ENCODE measurements around the gene GALNT16.

GALNT16 gene

GRCh38 chr14:69318901-69319475, 59.0 kb downstream of the GALNT16 start:
- DNase-seq: no peak

- no peak for DNase-seq
Observed at GRCh38 chr14:69319911-69320310, 60.0 kb downstream of the GALNT16 start.

GRCh38 chr14:69320581-69321365, 60.8 kb downstream of the GALNT16 start:
- DNase-seq: no peak

DNA sequence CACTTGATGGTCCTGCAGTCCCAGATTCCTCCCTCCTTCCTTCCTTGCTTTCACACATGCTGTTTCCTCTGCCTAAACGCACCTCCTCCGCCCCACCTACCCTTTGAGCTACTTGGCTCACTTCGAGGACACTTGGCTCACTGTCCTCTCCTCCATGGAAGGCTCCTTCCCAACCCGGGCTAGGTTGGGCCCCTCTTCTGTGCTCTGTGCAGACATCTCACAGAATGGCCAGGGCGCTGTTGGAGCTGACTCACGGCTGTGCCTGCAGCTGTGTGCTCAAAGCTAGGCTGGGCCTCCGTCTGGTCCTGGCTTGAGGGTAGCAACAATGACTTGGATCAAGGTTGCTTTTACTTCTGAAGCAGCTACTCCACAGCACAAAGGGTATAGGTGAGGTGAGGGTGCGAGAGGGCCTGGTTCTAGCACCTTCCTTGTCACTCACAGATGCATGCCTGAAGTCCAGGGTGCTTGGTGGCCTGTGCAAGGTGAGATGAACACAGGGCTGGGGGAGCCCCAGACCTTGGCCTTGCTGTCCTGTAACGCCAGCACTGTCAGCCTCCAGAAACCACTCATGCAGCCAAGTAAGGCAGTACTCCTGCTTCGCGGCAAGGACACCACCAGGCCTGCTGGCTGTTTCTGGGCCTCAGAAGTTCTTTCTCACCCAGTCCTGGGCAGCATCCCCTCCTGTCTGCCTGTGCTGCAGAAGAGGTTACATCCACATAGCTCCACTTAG, 61.8 kb downstream of the GALNT16 start:
- DNase-seq: no peak

- no peak for DNase-seq
Observed at GRCh38 chr14:69323266-69323998, 63.5 kb downstream of the GALNT16 start.

GRCh38 chr14:69323999-69324282, 64.0 kb downstream of the GALNT16 start:
- no peak for DNase-seq

DNA sequence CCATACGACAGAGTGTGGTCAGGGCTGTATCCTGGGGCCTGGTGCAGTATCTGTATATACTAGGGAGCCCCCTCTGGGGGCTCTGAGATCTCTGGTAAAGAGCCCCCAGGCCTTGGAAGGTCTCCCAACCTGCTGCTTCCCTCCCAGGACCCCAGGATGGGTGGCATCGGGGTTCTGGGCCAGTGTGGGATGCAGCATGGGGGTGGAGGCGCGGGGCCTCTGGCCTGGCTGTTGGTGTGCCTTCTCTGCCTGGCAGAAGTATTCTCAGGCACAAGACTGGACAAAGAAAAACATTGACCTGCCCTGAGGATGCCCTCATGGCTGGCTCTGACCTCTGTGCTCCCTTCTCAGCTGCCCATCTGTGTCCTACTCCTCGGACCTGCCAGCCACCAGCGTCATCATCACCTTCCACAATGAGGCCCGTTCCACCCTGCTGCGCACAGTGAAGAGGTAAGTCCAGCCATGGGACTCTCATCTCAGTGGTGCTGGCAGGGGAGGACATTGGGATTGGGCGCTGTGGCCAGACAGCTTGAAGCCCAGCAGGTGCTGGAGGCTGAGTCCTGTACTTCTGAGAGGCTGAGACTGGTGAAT, 64.5 kb downstream of the GALNT16 start:
- no peak for DNase-seq

DNA sequence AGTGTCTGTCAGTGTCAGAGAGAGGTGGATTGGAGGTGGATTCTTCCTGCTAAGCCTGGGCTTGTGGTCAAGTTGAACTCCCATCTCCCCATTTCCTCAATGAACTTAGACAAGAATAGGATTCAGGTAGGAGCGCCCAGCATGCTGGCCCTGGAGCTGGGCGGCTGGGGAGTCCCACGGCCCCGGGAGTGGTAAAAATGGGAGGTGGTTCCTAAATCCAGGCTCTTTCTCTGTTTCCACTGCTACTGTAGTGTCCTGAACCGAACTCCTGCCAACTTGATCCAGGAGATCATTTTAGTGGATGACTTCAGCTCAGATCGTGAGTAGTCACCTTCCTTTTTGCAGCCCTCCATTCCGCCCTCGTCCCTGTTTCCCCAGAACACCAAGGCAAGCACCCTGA, 65.1 kb downstream of the GALNT16 start:
- no peak for DNase-seq

- DNase-seq: no peak
Observed at GRCh38 chr14:69325646-69326265, 65.8 kb downstream of the GALNT16 start.

GRCh38 chr14:69326611-69327010, 66.7 kb downstream of the GALNT16 start:
- DNase-seq: no peak

GRCh38 chr14:69327507-69327906, 67.5 kb downstream of the GALNT16 start:
- no peak for DNase-seq

DNA sequence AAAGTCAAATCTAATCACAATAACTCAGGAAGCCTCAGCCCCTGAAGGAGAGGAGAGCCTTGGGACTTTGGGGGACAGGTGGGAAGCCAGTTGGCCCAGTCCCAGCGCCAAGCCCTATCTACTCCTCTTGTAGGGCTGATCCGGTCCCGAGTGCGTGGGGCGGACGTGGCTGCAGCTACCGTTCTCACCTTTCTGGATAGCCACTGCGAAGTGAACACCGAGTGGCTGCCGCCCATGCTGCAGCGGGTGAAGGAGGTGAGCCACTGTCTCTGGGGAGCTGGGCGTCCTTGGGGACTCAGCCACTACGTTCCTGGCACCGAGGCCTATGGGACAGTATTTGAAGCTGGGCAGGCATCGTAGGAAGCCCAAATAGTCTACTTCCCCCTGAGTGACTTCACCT, 68.4 kb downstream of the GALNT16 start:
- DNase-seq: no peak

DNA sequence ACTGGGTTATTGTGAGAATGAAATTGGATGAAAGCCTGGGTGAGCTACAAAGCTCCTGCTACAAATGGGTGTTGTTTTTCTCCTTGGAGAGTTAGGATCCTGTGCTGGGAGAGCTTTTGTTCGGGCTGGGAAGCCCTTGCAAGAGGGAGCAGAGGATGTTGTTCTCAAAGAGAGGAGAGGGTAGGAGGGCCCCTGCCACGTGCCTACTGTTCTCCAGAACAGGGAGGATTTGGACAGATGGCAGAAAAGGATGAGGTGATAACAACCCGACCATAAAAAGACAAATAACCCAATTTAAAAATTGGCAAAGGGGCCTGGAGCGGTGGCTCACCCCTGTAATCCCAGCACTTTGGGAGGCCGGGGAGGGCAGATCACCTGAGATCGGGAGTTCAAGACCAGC, 68.8 kb downstream of the GALNT16 start:
- DNase-seq: no peak

DNA sequence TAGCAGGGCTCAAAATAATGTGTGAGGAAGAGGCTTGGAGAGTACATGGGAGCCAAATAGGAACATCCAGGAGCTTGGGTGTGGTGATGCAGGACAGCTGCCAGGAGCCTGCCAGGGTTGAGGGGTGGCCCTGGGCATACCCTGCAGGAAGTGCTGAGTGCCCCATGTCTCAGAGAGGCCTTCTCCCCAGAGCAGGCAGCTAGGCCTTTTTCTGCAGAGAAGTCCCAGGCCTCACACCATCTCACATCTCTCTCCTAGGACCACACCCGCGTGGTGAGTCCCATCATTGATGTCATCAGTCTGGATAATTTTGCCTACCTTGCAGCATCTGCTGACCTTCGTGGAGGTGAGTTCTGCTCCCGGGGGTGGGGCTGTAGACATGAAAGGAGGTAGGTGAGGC, 71.2 kb downstream of the GALNT16 start:
- no peak for DNase-seq

DNA sequence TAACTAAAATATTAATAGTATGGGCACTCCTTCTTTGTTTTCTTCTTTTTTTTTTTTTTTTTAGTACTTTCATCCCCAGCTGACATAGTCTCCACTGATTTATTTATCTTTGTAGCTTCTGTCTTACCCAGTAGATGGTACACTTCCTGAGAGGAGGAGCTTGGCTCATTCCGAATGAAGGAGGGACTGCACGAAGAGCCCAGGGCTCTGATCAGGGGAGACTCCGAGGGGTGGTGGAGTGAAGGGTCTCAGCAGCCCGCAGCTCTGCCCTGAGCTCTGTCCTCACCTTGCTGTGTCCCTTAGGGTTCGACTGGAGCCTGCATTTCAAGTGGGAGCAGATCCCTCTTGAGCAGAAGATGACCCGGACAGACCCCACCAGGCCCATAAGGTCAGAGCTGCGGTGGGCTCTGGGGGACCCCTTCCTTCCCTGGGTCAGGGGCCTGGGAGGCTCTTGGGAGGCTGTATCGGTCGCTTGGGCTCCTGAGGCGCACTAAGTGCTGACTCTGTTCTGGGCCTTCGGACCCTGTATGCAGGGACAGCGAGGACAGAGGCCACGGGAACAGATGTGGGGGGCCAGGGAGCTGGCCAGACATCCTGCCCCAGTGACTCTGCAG, 72.9 kb downstream of the GALNT16 start:
- DNase-seq: no peak

DNA sequence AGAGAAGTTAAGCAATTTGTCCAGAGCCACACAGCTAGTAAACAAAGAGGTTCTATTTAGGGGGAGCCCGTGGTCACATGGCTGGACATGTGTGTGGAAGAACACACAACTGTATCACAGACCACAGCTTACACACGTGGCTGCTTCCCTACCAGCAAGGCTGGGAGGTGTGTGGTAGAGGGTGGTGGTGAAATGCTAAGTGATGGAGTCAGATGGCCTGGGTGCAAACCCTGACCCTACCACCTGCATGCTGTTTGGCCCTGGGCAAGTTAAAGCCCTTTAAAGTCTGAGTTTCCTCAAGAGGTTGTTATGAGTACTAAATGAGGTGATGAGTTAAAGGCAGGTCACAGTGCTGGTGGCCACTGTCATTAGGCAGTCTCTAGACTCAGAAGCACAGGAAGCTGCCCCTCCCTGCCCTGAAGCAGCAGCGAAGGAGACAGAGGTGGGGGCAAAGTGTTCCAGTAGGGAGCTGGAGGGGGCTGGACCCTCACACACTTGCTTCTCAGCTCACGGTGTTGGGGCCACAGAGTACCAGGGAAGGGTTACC, 73.9 kb downstream of the GALNT16 start:
- DNase-seq: no peak

DNA sequence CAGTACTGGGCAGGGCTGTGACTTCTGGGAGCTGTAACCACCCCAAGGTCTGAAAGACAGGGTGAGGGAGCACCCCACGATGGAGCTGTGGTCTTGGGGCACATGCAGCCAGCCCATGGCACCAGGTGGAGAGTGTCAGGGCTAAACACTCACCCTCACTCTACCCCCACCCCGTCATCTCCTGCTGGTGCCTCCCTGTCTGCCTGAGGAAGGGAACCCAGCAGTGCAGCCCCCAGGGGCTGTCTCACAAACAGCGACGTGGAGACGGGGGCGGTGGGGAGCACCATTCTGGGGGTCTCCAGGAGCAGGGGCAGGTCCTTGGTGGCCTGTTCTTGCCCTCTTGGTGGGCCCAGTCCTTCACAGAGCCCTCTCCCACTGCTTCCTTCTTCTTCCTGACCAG, 74.6 kb downstream of the GALNT16 start:
- DNase-seq: no peak

GRCh38 chr14:69335371-69335771, 75.4 kb downstream of the GALNT16 start:
- DNase-seq: no peak

DNA sequence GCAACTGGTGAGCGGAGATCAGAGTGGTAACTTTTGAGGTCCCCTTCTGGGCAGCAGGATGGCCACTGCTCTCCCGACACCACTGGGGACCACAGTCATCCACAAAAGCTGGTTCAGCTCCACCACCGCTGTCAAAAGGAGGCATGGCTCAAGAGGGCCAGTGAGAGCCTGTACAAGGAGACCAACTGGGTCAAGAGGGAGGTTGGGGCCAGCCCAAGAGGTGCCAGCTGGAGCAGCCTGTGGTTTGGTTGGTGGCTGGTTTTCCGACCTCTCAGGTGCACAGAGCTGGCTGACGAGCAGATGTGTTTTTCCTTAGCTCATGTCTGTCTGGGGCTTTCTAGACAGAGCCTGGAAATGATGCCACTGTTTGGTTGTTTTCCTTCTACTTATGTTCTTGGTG, 78.0 kb downstream of the GALNT16 start:
- DNase-seq: no peak

DNA sequence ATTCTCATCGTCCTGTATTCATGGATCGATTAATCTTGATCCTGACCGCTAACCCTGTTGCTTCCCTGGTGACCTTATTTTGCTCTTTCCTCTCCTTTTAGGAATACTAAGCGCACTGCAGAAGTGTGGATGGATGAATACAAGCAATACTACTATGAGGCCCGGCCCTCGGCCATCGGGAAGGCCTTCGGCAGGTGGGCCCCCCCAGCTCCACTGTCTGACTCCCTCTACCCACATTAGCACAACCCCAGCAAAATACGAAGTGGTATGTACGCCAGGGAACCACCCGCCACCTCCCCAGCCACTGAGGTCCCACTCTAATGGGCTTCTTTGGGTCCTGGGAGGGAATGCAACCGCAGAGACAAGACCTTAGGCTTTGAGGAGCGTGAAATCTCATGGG, 79.5 kb downstream of the GALNT16 start:
- DNase-seq: no peak

- no peak for DNase-seq
Observed at GRCh38 chr14:69342928-69343525, 83.1 kb downstream of the GALNT16 start.

- no peak for DNase-seq
Observed at GRCh38 chr14:69344171-69344570, 84.2 kb downstream of the GALNT16 start.
